G401 (cell line): ENCODE measurements around the gene TRMT61A. TPM values are rescaled to one million over a fixed set of nuclear protein-coding genes. Genes with fewer than 3 reads are reported as not detected.

ENCODE experiments used
- DNase-seq: peaks from one replicate; pipeline ENCODE4 v3.0.0-alpha.2; 2015; ENCODE audit warnings: low spot score
- in situ Hi-C: cut with HindIII; loops from 2 replicates; pipeline ENCODE4 v1.10.0; 2016; ENCODE audit warnings: low sequenced_read_pairs, mixed read lengths
- total RNA-seq: library from RNA; depleted of rRNA; stranded (reverse); fragments of >200 nt; shearing (Covaris generic); gene quantifications from 2 replicates; pipeline ENCODE4 v1.2.3, GENCODE V29; 2014; rRNA removed

TRMT61A gene
- 17.6 and 29.3 TPM in 2 replicates for total RNA-seq

DNA sequence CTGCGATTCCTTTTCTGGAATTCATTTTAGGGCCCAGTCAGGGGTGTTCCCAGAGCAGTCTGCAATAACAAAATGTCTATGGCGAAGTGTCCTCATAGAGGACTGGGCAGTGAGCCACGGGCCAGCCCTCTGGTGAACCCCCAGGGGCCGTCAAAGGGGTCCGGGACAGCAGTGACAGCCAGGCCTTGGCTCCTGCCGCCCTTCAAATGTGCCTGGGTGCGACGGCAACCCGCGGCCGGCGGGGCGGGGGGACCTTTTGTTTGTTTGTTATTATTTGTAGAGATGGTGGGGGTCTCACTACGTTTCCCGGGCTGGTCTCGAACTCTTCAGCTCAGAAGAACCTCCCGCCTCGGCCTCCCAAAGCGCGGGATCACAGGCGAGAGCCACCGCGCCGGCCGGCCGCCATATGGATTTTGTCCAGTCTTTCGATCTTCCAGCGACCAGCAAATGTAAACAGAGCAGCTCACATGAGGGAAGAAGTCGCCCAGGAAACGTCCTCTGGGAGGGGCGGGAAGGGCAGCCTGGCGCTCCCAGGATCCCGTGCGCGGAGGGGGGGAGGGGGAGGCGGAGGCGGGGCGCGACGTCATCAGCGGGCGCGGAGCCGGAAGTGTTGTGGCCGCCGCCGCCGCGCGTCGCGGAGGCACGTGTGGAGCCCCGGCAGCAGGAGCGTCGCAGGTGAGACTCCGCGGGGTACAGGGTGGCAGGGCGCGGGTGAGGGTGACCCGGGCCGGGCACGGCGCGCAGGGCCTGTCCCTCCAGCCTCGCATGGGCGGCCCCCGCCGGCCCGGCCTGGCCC lies at the start of gene TRMT61A:
Gene TRMT61A (plus strand): TSS at position 610 of the 796 bp plus-strand sequence. CDS start 783 bp downstream, outside the sequence.
- peak; percentile 91 for DNase-seq
- in situ Hi-C loops = no loop called here

DNA sequence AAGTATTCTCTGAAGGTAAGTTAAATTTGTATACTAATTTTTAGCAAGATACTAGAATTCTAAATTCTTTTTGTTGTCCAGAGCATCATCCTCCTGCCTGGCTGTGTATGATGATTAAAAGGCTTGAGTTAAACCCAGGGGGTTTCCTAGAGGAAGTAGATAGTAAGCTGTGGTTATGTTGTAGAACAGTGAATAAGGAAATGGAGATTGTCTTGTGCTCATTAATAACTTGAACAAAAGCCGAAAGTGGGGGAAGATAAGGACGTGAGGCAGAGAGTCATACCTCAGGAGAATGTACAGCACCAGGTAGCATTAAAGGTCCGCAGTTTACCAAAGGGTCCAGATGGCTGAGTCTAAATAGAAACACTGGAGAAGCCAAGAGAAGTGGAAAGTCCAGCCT lies 48.4 kb upstream of the TRMT61A start:
- DNase-seq = peak; percentile 54
- in situ Hi-C loops = no loop called here

DNA sequence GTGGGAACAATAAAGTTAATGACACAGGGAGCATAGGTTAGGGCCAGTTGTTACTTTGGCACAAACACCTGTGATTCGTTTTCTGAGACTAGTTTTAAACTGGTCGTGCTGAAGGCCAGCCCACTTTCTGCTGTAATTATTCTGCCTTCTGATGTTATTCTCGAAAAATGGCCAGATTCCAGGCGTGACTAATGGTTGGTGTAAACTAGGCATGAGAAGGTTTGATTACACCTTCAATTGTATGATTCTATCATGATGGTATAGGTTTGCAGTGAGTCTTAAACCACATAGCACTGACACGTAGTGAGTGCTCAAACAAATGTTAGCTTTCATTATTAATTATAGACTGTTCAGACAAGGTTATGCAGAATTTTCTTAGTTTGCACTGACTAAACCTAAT lies 45.4 kb upstream of the TRMT61A start:
- in situ Hi-C loops = no loop called here
- DNase-seq = peak; percentile 27

DNA sequence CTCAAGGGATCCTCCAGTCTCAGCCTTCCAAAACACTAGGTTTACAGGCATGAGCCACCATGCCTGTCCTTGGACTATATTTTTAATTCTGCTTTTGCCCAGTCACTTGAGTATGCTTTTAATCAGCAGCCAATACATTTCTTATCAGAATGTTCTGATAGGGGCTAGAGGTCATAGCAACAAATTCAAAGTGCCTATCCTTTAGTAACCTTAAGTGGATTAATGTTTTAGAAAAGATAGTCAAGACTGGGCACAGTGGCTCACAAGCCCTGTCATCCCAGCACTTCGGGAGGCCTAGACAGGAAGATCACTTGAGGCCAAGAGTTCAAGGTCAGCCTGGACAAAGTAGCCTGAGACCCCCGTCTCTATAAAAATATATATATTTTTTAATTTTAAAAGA lies 43.5 kb upstream of the TRMT61A start:
- DNase-seq = no peak
- in situ Hi-C loops = no loop called here

GRCh38 chr14:103488071-103488470 lies 40.9 kb upstream of the TRMT61A start:
- in situ Hi-C loops = no loop called here
- no peak for DNase-seq

- in situ Hi-C loops = no loop called here
- DNase-seq = no peak
Measured at GRCh38 chr14:103488960-103489359, 40.0 kb upstream of the TRMT61A start.

DNA sequence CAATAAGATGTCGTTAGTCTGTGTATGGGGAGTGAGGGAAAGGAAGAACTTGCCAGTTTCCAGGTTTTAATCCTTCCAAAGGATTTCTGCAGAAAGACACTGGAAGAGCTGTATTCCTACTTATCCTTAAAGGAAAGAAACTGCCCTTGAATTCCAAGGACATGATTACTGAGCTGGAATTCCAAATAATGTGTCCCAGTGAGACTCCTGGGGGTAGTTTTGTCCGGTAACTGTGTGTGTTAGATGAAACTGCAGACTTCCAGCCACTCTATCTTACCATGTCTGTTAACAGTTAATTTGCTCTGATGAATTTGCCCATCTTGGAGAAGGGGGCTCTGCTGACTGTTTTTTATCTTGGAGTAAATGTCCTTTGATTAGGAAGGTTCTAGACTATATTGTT lies 39.4 kb upstream of the TRMT61A start:
- DNase-seq = no peak
- in situ Hi-C loops = no loop called here

DNA sequence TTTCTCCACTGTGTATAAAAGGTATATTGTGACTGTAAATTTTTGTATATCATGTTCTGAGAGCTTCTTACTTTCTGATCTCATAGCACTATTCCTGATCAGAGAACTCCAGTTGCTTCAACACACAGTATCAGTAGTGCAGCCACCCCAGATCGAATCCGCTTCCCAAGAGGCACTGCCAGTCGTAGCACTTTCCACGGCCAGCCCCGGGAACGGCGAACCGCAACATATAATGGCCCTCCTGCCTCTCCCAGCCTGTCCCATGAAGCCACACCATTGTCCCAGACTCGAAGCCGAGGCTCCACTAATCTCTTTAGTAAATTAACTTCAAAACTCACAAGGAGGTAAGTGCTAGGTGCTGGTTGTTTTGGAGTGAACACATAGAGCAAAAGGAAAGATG lies 37.3 kb upstream of the TRMT61A start:
- in situ Hi-C loops = no loop called here
- no peak for DNase-seq

DNA sequence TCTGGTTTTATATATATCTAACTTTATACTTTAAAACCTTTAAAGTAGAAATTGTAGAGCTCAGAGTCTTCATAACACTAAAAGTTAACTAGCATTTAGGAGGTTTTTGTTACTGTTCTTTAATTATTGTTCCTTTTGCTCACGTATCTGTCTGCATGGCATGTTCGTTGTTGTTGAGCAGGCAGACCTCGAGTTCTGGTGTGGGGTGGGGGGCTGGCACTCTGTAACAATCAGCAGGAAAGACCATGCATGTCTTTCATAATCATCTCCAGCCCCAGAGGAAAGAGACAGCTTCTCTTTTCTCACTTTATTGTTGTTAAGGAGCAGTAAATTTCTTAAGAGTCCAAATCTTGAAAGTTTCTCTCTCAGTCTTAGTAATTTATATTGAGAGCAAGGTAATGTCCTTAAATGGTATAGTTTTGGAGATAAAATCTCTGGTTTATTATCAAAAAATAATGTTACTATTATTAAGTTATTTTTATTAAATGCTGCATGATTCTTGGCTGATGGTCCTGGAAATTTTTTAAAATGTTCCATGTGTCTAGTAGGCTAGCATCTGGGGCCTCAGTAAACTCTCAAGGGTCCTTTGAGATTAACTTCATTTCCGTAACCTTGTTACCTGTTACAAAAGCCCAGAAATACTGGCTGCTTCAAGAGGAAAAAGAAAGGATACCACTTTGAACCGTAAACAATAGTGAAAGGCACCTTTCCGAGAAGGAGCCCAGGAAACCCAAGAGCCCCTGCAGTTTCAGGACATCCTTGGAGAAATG lies 36.7 kb upstream of the TRMT61A start:
- in situ Hi-C loops = no loop called here
- no peak for DNase-seq

DNA sequence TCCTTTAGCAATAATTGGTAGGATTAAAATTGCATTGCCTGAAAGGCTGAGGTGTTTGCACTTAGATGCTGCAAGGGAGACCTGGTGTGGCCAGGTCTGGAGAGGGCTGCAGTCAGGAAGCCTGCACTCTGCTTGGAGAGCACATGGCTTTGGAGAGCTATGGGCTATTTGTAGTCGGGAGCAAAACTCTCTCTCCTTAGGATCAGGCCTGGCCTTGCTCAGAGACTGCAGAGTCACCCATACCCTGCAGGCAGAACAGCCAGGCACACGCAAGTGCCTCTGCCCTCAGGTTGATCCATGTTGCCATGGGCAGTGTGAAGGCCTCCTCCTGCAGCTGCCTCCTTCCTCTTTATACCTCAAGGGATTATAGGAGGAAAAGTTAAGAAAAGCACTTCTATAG lies 33.1 kb upstream of the TRMT61A start:
- in situ Hi-C loops = no loop called here
- DNase-seq = peak; percentile 33

- DNase-seq = no peak
- in situ Hi-C loops = no loop called here
Measured at GRCh38 chr14:103496776-103497175, 32.2 kb upstream of the TRMT61A start.

- DNase-seq = no peak
- in situ Hi-C loops = no loop called here
Measured at GRCh38 chr14:103499709-103500108, 29.3 kb upstream of the TRMT61A start.

- DNase-seq = peak; percentile 97
- in situ Hi-C loops = no loop called here
Measured at GRCh38 chr14:103500148-103500990, 28.6 kb upstream of the TRMT61A start.

DNA sequence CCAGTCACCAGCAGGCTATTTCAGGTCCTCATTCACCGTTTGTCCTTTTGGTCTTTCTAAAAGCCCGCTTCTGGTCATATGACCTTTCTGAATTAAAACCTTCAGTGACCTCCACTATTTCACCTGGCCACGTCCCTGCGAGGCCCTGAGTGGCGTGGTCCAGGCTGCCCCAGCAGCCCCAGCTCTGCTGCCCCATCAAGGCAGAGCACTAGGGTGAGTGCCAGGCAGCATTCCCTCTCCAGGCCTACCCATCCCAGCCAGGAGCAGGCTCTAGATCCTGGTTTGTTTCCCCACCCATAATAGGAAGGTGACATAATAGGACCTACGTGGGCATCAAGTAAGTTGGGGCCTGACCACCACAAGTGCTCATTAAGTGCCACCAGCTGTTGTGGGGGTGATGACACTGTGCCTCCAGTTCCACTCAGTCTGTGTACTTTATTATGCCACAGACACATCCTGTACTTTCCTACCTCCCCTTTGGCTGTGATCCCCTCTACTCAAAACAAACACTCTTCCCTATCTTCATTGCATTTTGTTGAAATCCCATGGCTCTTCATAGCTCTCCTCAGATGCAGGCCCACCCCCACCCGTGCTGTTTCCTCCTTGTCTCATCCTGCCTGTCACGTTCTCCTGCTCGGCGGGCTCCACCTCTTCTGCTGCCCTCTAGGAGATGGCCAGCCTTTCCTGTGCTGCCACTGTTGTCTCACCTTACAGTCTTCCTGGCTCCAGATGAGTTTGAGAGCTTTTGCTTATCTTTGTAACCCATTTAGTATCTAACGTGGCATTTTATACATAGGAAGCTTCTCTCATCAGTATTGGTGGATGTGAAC lies 27.7 kb upstream of the TRMT61A start:
- in situ Hi-C loops = no loop called here
- peak; percentile 53 for DNase-seq

GRCh38 chr14:103501921-103502669 lies 26.9 kb upstream of the TRMT61A start:
- in situ Hi-C loops = no loop called here
- DNase-seq = peak; percentile 14

- no peak for DNase-seq
- in situ Hi-C loops = no loop called here
Measured at GRCh38 chr14:103502877-103503276, 26.1 kb upstream of the TRMT61A start.

DNA sequence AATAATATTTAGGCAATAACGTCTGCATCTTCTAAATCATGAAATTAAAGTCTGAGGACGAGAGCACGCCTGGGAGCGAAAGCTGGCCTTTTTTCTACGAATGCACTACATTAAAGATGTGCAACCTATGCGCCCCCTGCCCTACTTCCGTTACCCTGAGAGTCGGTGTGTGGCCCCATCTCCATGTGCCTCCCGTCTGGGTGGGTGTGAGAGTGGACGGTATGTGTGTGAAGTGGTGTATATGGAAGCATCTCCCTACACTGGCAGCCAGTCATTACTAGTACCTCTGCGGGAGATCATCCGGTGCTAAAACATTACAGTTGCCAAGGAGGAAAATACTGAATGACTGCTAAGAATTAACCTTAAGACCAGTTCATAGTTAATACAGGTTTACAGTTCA lies 25.7 kb upstream of the TRMT61A start:
- in situ Hi-C loops = no loop called here
- peak; percentile 19 for DNase-seq

DNA sequence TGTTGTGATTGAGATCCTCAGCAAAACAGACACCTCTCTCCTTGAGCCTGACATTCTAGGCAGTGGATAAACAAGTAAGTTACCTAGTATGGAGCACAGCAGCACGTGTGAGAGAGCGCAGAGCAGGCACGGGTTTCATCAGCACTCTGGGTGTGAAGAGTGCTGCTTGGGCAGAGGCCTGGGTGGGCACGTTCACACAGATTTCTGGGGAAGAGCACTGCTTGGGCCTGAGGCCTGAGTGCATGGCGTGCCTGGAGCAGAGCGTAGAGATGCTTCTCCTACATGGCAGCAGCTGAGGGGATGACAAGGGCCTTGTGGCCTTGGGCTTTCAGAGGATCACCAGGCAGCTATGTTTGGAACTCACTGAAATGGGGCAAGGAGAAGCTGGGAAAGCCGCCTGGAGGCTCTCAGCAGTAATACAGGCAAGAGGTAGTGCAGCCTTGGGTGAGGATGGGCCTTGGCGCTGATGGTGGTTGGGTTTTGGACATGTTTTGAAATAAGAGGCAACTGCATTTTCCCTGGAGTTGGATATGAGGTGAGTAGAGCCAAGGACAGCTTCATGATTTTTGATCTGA lies 23.9 kb upstream of the TRMT61A start:
- DNase-seq = no peak
- in situ Hi-C loops = no loop called here
